Coronary artery (tissue), 2 donors: ENCODE results near the gene ZC3HAV1.
"Not testable (repeated sequence)": the region's sequence is repeated elsewhere in the genome, so short reads cannot be mapped to it uniquely, and the experiment has no call there.

Experiments
- DNase-seq: peaks from one replicate; pipeline ENCODE4 v3.0.0-alpha.2; 2017; ENCODE audit warnings: low spot score
- H3K27ac ChIP-seq, 2 donors: fragments of 200-600 bp; sonication (generic); one replicate each; pipeline ENCODE4 v1.5.1; 2016 to 2019
- H3K4me3 ChIP-seq: fragments of 200-600 bp; sonication (generic); 2 replicates; pipeline ENCODE4 v1.5.1; 2016; ENCODE audit warnings: mild to moderate bottlenecking, moderate library complexity
- CTCF ChIP-seq: fragments of 200-600 bp; sonication (generic); IDR thresholded peaks from one replicate; pipeline ENCODE4 v1.5.1; 2019; ENCODE audit warnings: antibody characterized with exemption

Gene ZC3HAV1

GRCh38 chr7:139131601-139132041, 22.1 kb upstream of the ZC3HAV1 start:
- DNase-seq = no peak
- TF ChIP-seq CTCF = no peak
- no peak overlapping the region for H3K4me3 ChIP-seq
- H3K27ac ChIP-seq = no peak overlapping the region

- not testable (repeated sequence) for DNase-seq, H3K4me3 ChIP-seq, H3K27ac ChIP-seq
Measured at GRCh38 chr7:139129814-139130213, 20.3 kb upstream of the ZC3HAV1 start.

- Histone ChIP-seq H3K27ac (no peak overlapping the region), H3K4me3 (no peak overlapping the region)
- no peak for DNase-seq
- TF ChIP-seq CTCF = no peak
Measured at GRCh38 chr7:139127648-139128047, 18.1 kb upstream of the ZC3HAV1 start.

- Histone ChIP-seq H3K4me3 (no peak overlapping the region), H3K27ac (no peak overlapping the region)
- TF ChIP-seq CTCF = no peak
- DNase-seq = no peak
Measured at GRCh38 chr7:139125657-139126056, 16.1 kb upstream of the ZC3HAV1 start.

- H3K27ac ChIP-seq, H3K4me3 ChIP-seq, DNase-seq: not testable (repeated sequence)
Measured at GRCh38 chr7:139124995-139125394, 15.5 kb upstream of the ZC3HAV1 start.

GRCh38 chr7:139124084-139124914, 14.8 kb upstream of the ZC3HAV1 start:
- no peak for DNase-seq
- Histone ChIP-seq H3K27ac (no peak overlapping the region), H3K4me3 (no peak overlapping the region)
- TF ChIP-seq CTCF = no peak

- TF ChIP-seq CTCF = no peak
- DNase-seq = no peak
- no peak overlapping the region for H3K4me3 ChIP-seq
- no peak overlapping the region for H3K27ac ChIP-seq
Measured at GRCh38 chr7:139119486-139119849, 9.9 kb upstream of the ZC3HAV1 start.

- H3K27ac ChIP-seq = no peak overlapping the region
- no peak for DNase-seq
- H3K4me3 ChIP-seq = no peak overlapping the region
- TF ChIP-seq CTCF = no peak
Measured at GRCh38 chr7:139118805-139119485, 9.4 kb upstream of the ZC3HAV1 start.
